K562 (cell line): ENCODE data around the gene PAX5. TPM values are rescaled to one million over a fixed set of nuclear protein-coding genes. Genes with fewer than 3 reads are reported as not detected.

Source experiments
- ATAC-seq: fragments of 200-7000 bp; cut with Tn5 transposase; 3 replicates; pipeline ENCODE4 v1.9.1; 2020; ENCODE audit warnings: moderate library complexity
- BruUV-seq: library from RNA; stranded (reverse); fragments of 400-500 nt; replicated peaks from 2 replicates; lab custom pipeline; 2021; lab: Mats Ljungman, UMichigan
- CTCF ChIA-PET: fragments of 300-600 bp; formaldehyde crosslinking; extraction: SDS; loops from one replicate; lab custom pipeline; 2021; ENCODE audit warnings: low intra/inter-chr PET ratio; lab: Yijun Ruan, JAX
- POLR2A ChIA-PET: fragments of 300-600, 350-650 bp; sonication (Branson Sonifier 250); formaldehyde crosslinking; extraction: SDS; loops from one replicate; lab custom pipeline; 2021; ENCODE audit warnings: antibody characterized with exemption, inconsistent platforms; lab: Yijun Ruan, JAX
- DNase-seq, 4 experiments: peaks; one replicate each; pipeline versions ENCODE4 v3.0.0 to v3.0.0-alpha.2; 2011 to 2018; ENCODE audit warnings: low spot score in 3 of 4, mixed read lengths in 3 of 4; ENCODE audit errors: extremely low read depth in 1 of 4
- FAIRE-seq: peaks from 2 replicates; lab custom pipeline; 2011; peaks lifted over from hg19 to GRCh38; lab: Jason Lieb, UNC
- H2AFZ ChIP-seq: 2 replicates; pipeline ENCODE4 v1.6.0; 2011; ENCODE audit warnings: low read depth, low read length, control low read depth, inconsistent platforms
- H3K27ac ChIP-seq: fragments of 200-600 bp; 3 replicates; pipeline ENCODE4 v1.8.0; 2011; ENCODE audit warnings: low read depth, mild to moderate bottlenecking, control low read depth, inconsistent platforms, low read length, moderate library complexity, mixed read lengths; ENCODE audit errors: extremely low read depth
- H3K27me3 ChIP-seq, 2 experiments: fragments of 300-600 bp in 1 of 2; 2 replicates in 1 of 2; 3 replicates in 1 of 2; pipeline versions ENCODE4 v1.6.0 to v1.8.0; 2011; ENCODE audit warnings: inconsistent platforms in 2 of 2, low read length in 2 of 2, mild to moderate bottlenecking in 1 of 2, mixed read lengths in 1 of 2, moderate library complexity in 1 of 2; ENCODE audit not compliant: control insufficient read depth in 2 of 2, insufficient read depth in 2 of 2
- H3K36me3 ChIP-seq: fragments of 300-600 bp; 3 replicates; pipeline ENCODE4 v1.8.0; 2011; ENCODE audit warnings: mild to moderate bottlenecking, low read length, inconsistent platforms; ENCODE audit not compliant: control insufficient read depth, insufficient read depth
- H3K4me1 ChIP-seq, 2 experiments: fragments of 200-600 bp in 1 of 2; replicated peaks in 1 of 2; 2 replicates in 1 of 2; 3 replicates in 1 of 2; pipeline versions ENCODE4 v1.5.1 to v1.8.0; 2011; ENCODE audit warnings: inconsistent platforms in 2 of 2, low read length in 2 of 2, mild to moderate bottlenecking in 1 of 2, mixed read lengths in 1 of 2, moderate library complexity in 1 of 2; ENCODE audit not compliant: control insufficient read depth in 2 of 2, insufficient read depth in 2 of 2
- H3K4me2 ChIP-seq: 2 replicates; pipeline ENCODE4 v1.6.1; 2011; ENCODE audit warnings: low read length, control low read depth, inconsistent platforms, mixed read lengths; ENCODE audit not compliant: insufficient read depth
- H3K4me3 ChIP-seq: fragments of 200-600 bp; sonication (generic), shearing (Covaris generic); 2 replicates; pipeline ENCODE4 v1.5.1; 2016; ENCODE audit warnings: control low read depth, inconsistent platforms
- H3K79me2 ChIP-seq: fragments of 200-600 bp; 3 replicates; pipeline ENCODE4 v1.8.0; 2011; ENCODE audit warnings: low read length, inconsistent platforms; ENCODE audit not compliant: control insufficient read depth, insufficient read depth
- H3K9ac ChIP-seq, 2 experiments: 2 replicates each; pipeline versions ENCODE4 v1.6.0 to v1.6.1; 2011; ENCODE audit warnings: low read depth in 2 of 2, low read length in 2 of 2, control low read depth in 1 of 2, inconsistent platforms in 1 of 2, mild to moderate bottlenecking in 1 of 2, mixed read lengths in 1 of 2; ENCODE audit not compliant: insufficient read depth in 1 of 2
- H3K9me1 ChIP-seq: one replicate; pipeline ENCODE4 v1.6.0; 2011; ENCODE audit warnings: inconsistent platforms, mild to moderate bottlenecking, low read length, moderate library complexity; ENCODE audit not compliant: control insufficient read depth, insufficient read depth
- H3K9me3 ChIP-seq: replicated peaks from 2 replicates; pipeline ENCODE4 v1.5.1; 2011; ENCODE audit warnings: low read depth, low read length, inconsistent platforms; ENCODE audit not compliant: control insufficient read depth, insufficient read depth
- H4K20me1 ChIP-seq: replicated peaks from 2 replicates; pipeline ENCODE4 v1.6.1; 2011; ENCODE audit warnings: low read length, inconsistent platforms, mixed read lengths; ENCODE audit not compliant: control insufficient read depth, insufficient read depth
- CBX8 ChIP-seq: fragments of 200-600 bp; sonication (generic); IDR thresholded peaks from 2 replicates; pipeline ENCODE4 v1.6.1; 2012; ENCODE audit warnings: borderline replicate concordance, mixed run types, low read depth, mild to moderate bottlenecking, moderate library complexity, mixed read lengths, low read length, control low read depth, inconsistent platforms; ENCODE audit not compliant: poor library complexity, severe bottlenecking; ENCODE audit errors: extremely low read depth
- EGR1 ChIP-seq: fragments of 450-650 bp; conservative IDR thresholded peaks from 2 replicates; pipeline ENCODE4 v1.6.1; 2017; ENCODE audit warnings: mild to moderate bottlenecking
- MEIS2 ChIP-seq: fragments of 450-650 bp; IDR thresholded peaks from 2 replicates; pipeline ENCODE4 v1.6.1; 2014; ENCODE audit warnings: mild to moderate bottlenecking; ENCODE audit not compliant: partially characterized antibody
- NFATC3 ChIP-seq: fragments of 450-650 bp; IDR thresholded peaks from 2 replicates; pipeline ENCODE4 v1.6.1; 2017; ENCODE audit warnings: mild to moderate bottlenecking
- PKNOX1 ChIP-seq: fragments of 450-650 bp; IDR thresholded peaks from 2 replicates; pipeline ENCODE4 v1.6.1; 2016
- POLR2AphosphoS5 ChIP-seq: IDR thresholded peaks from 2 replicates; pipeline ENCODE4 v1.6.1; 2011; ENCODE audit warnings: mild to moderate bottlenecking, low read depth, low read length, moderate library complexity; ENCODE audit not compliant: control insufficient read depth, insufficient read depth
- PRPF4 ChIP-seq: fragments of 200-400 bp; formaldehyde crosslinking; IDR thresholded peaks from one replicate; pipeline ENCODE4 v1.6.1; 2017; ENCODE audit warnings: low read length, low read depth, mild to moderate bottlenecking; ENCODE audit not compliant: insufficient read depth, poor library complexity, severe bottlenecking
- SMARCA4 ChIP-seq: fragments of 450-650 bp; IDR thresholded peaks from 2 replicates; pipeline ENCODE4 v1.6.1; 2016
- SMARCA5 ChIP-seq: fragments of 450-650 bp; IDR thresholded peaks from 2 replicates; pipeline ENCODE4 v1.6.1; 2016
- ZNF184 ChIP-seq: sonication (generic); formaldehyde crosslinking; IDR thresholded peaks from 2 replicates; pipeline ENCODE4 v1.5.0; 2020; ENCODE audit warnings: missing genetic modification reagents
- ZNF263 ChIP-seq: sonication (generic); formaldehyde crosslinking; IDR thresholded peaks from 2 replicates; pipeline ENCODE4 v1.8.0; 2022; ENCODE audit warnings: mild to moderate bottlenecking, missing genetic modification reagents, borderline replicate concordance
- ZNF707 ChIP-seq: fragments of 250-450 bp; sonication (Bioruptor Pico); conservative IDR thresholded peaks from 2 replicates; pipeline ENCODE4 v1.8.0; 2022; ENCODE audit warnings: inconsistent platforms, mild to moderate bottlenecking, moderate library complexity
- WGBS: fragments of 100-300 bp; shearing (Covaris generic); methylation state at CpG from one replicate; pipeline ENCODE4 v1.1.6; 2016; ENCODE audit warnings: low coverage, mixed read lengths; ENCODE audit not compliant: insufficient coverage; ENCODE audit errors: missing lambda C conversion rate; 5-methylcytosine and 5-hydroxymethylcytosine counted together
- in situ Hi-C: fragments of 300-500 bp; cut with MboI; formaldehyde crosslinking; loops from 4 replicates; pipeline ENCODE4 v1.15.0; 2018; ENCODE audit warnings: inconsistent platforms, mixed read lengths
- intact Hi-C: fragments of 100-400 bp; cut with micrococcal nuclease; formaldehyde crosslinking; loops from 2 replicates; pipeline ENCODE4 v1.14.2; 2022
- polyA plus RNA-seq, 8 experiments: library from polyadenylated mRNA; depleted of rRNA in 4 of 8; stranded (reverse) in 5 of 8; unstranded in 3 of 8; fragments of >200 nt; fragmentation: Nextera tagmentation in 2 of 8; fragmentation: Illumina TruSeq in 1 of 8; extraction: Ambion mirVana in 2 of 8; extraction: Trizol in 1 of 8; gene quantifications; 2 replicates each; pipeline versions ENCODE4 v1.2.1 to v1.2.3, GENCODE V29; 2011 to 2014; ENCODE audit warnings: inconsistent platforms in 1 of 8, missing spikeins in 1 of 8
- total RNA-seq, 7 experiments: library from RNA; depleted of rRNA in 6 of 7; stranded (reverse); fragments of >200 nt in 6 of 7; fragmentation: Illumina TruSeq in 2 of 7; extraction: Trizol in 2 of 7; gene quantifications; 2 replicates each; pipeline versions ENCODE4 v1.2.1 to v1.2.3, GENCODE V29; 2011 to 2021; ENCODE audit warnings: low replicate concordance in 1 of 7

PAX5 gene
- total and polyA plus RNA-seq, 9 of the 15 experiments (the other 6 are each of a cell fraction or from before 2014, with no cell fraction given) = 0.03 to 0.09 TPM; not detected in 7

- Histone ChIP-seq H3K27ac (no peak overlapping the region), H3K4me3 (no peak overlapping the region), H3K27me3 (peaks cover 0 to 39% of the 10 kb centered on the region in 2 experiments; a peak in 4 of 5 replicates), H3K9me1 (no peaks in the 10 kb centered on the region), H3K4me2 (no peak overlapping the region), H3K9ac (no peak overlapping the region), H3K9me3 (no peaks in the 10 kb centered on the region), H3K36me3 (no peaks in the 10 kb centered on the region), H4K20me1 (0 out of 2 replicates have a peak, but pooled peaks cover 3% of the 10 kb centered on the region), H2AFZ (no peak overlapping the region), H3K79me2 (no peaks in the 10 kb centered on the region), H3K4me1 (no peaks in the 10 kb centered on the region)
- POLR2A ChIA-PET = no interaction called here
- WGBS = 0% methylated on average over 17 of the region's 18 CpGs
- BruUV-seq = no TSS peak
- peak; percentile 67 for TF ChIP-seq ZNF263 (CRISPR knock-in tag)
- no peak for TF ChIP-seq PRPF4
- TF ChIP-seq SMARCA4 = no peak
- TF ChIP-seq NFATC3 = no peak
- no peak for TF ChIP-seq CBX8
- no peak for TF ChIP-seq SMARCA5
- no peak for TF ChIP-seq POLR2AphosphoS5
- TF ChIP-seq EGR1 = peak; percentile 52
- TF ChIP-seq PKNOX1 = peak; percentile 73
- no peak for TF ChIP-seq ZNF707 (CRISPR knock-in tag)
- TF ChIP-seq MEIS2 = peak; percentile 27
- TF ChIP-seq ZNF184 (CRISPR knock-in tag) = no peak
- CTCF ChIA-PET = no interaction called here
- FAIRE-seq (no peak), ATAC-seq (peak; percentile 46; the same call in 2 of the 3 replicates), DNase-seq (peak; percentile 18 to 33 (median 26))
- intact Hi-C loops (no loop called here), in situ Hi-C loops (no loop called here)
Observed at GRCh38 chr9:36900136-36900855, 133.8 kb downstream of the PAX5 start.
